OCI-LY1 (cell line): ENCODE data around the gene IFTAP.

ENCODE experiments used
- H2AFZ ChIP-seq: fragments of 200-600 bp; sonication (generic), shearing (Covaris generic); 2 replicates; pipeline ENCODE4 v1.6.0; 2014; ENCODE audit warnings: antibody characterized with exemption, mild to moderate bottlenecking, low read length
- H3F3A ChIP-seq: fragments of 200-600 bp; sonication (generic), shearing (Covaris generic); 2 replicates; pipeline ENCODE4 v1.6.0; 2014; ENCODE audit warnings: mild to moderate bottlenecking, antibody characterized with exemption, low read length, moderate library complexity; ENCODE audit not compliant: insufficient read depth
- H3K27ac ChIP-seq: fragments of 200-600 bp; sonication (generic); 2 replicates; pipeline ENCODE4 v1.5.1; 2014; ENCODE audit warnings: low read length, mixed run types, mild to moderate bottlenecking, low read depth; ENCODE audit not compliant: poor library complexity, severe bottlenecking
- H3K27me3 ChIP-seq: fragments of 200-600 bp; sonication (generic); 2 replicates; pipeline ENCODE4 v1.6.0; 2014; ENCODE audit warnings: antibody characterized with exemption, mild to moderate bottlenecking, low read length, moderate library complexity; ENCODE audit not compliant: insufficient read depth
- H3K36me3 ChIP-seq: fragments of 200-600 bp; sonication (generic); 2 replicates; pipeline ENCODE4 v1.6.1; 2014; ENCODE audit warnings: mild to moderate bottlenecking, antibody characterized with exemption, low read length, moderate library complexity, mixed read lengths; ENCODE audit not compliant: insufficient read depth
- H3K4me1 ChIP-seq: fragments of 200-600 bp; sonication (generic); 2 replicates; pipeline ENCODE4 v1.5.1; 2014; ENCODE audit warnings: mild to moderate bottlenecking, low read length, moderate library complexity; ENCODE audit not compliant: insufficient read depth, severe bottlenecking
- H3K4me2 ChIP-seq: fragments of 200-600 bp; sonication (generic), shearing (Covaris generic); 2 replicates; pipeline ENCODE4 v1.6.1; 2014; ENCODE audit warnings: low read length
- H3K4me3 ChIP-seq: fragments of 200-600 bp; sonication (generic); 2 replicates; pipeline ENCODE4 v1.5.1; 2014; ENCODE audit warnings: low read length, low read depth, mild to moderate bottlenecking, mixed read lengths; ENCODE audit not compliant: poor library complexity, severe bottlenecking
- H3K79me2 ChIP-seq: fragments of 200-600 bp; shearing (Covaris generic); 2 replicates; pipeline ENCODE4 v1.6.1; 2016; ENCODE audit warnings: mixed run types, low read length, mixed read lengths; ENCODE audit not compliant: insufficient read depth
- H3K9ac ChIP-seq: fragments of 200-600 bp; sonication (generic), shearing (Covaris generic); 2 replicates; pipeline ENCODE4 v1.6.1; 2014; ENCODE audit warnings: mild to moderate bottlenecking, low read length, mixed read lengths
- H3K9me2 ChIP-seq: fragments of 200-600 bp; sonication (generic), shearing (Covaris generic); 2 replicates; pipeline ENCODE4 v1.6.1; 2014; ENCODE audit warnings: low read depth, mild to moderate bottlenecking, low read length, mixed read lengths
- H3K9me3 ChIP-seq: fragments of 200-600 bp; shearing (Covaris generic); 2 replicates; pipeline ENCODE4 v1.6.1; 2014; ENCODE audit warnings: low read length, mixed read lengths
- H4K20me1 ChIP-seq: fragments of 200-600 bp; sonication (generic), shearing (Covaris generic); 2 replicates; pipeline ENCODE4 v1.6.0; 2016; ENCODE audit warnings: mild to moderate bottlenecking, low read length; ENCODE audit not compliant: insufficient read depth
- EZH2 ChIP-seq: fragments of 200-600 bp; sonication (generic), shearing (Covaris generic); IDR thresholded peaks from 2 replicates; pipeline ENCODE4 v1.8.0; 2017; ENCODE audit warnings: borderline replicate concordance, mixed run types, mild to moderate bottlenecking, antibody characterized with exemption, low read length, moderate library complexity, mixed read lengths
- TF ChIP-seq, protein P1 (sequence below): fragments of 200-600 bp; sonication (generic), shearing (Covaris generic); IDR thresholded peaks from 2 replicates; pipeline ENCODE4 v1.5.1; 2017; ENCODE audit warnings: mild to moderate bottlenecking, antibody characterized with exemption, low read length, moderate library complexity, mixed read lengths

IFTAP gene

DNA sequence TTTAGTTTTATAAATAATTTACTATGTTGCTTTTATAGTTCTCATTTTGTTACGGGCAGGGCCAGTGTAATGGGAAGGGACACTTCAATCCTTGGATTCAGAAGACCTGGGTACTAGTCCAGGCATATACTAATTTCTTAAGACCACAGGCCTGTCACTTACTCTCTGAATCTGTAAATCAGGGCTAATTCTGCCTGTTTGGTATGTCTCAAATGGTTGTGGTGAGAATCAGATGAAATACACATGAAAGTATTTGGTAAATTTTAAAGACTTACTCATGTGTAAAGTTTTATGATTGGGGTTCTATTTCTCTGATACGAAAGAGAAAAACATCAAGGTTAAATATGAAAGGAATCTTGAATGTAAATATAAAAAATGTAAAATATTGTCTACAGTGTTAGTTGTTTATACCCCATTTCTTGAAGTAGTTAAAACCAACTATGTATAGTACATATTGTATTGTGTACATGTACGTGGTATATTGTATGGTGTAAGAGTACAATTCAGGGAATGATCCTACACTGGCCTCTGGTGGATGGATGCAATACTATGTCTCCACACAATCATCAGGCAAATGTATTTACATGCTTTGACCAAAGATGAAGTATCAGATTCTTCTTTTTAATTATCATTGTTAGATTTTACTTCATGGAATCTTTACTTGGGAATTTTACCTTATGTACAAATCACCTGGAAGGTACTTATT lies 28.3 kb downstream of the IFTAP start:
- no peaks in the 10 kb centered on the region for H3F3A ChIP-seq
- H4K20me1 ChIP-seq, result no peaks in the 10 kb centered on the region
- no peak overlapping the region for H2AFZ ChIP-seq
- peak overlapping the region; percentile 20 for H3K9ac ChIP-seq
- no peaks in the 10 kb centered on the region for H3K36me3 ChIP-seq
- H3K27me3 ChIP-seq, result no peaks in the 10 kb centered on the region
- H3K4me3 ChIP-seq, result no peak overlapping the region
- H3K27ac ChIP-seq, result peak overlapping the region; percentile 97
- TF ChIP-seq, protein P1, sequence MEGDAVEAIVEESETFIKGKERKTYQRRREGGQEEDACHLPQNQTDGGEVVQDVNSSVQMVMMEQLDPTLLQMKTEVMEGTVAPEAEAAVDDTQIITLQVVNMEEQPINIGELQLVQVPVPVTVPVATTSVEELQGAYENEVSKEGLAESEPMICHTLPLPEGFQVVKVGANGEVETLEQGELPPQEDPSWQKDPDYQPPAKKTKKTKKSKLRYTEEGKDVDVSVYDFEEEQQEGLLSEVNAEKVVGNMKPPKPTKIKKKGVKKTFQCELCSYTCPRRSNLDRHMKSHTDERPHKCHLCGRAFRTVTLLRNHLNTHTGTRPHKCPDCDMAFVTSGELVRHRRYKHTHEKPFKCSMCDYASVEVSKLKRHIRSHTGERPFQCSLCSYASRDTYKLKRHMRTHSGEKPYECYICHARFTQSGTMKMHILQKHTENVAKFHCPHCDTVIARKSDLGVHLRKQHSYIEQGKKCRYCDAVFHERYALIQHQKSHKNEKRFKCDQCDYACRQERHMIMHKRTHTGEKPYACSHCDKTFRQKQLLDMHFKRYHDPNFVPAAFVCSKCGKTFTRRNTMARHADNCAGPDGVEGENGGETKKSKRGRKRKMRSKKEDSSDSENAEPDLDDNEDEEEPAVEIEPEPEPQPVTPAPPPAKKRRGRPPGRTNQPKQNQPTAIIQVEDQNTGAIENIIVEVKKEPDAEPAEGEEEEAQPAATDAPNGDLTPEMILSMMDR, result peak; percentile 72
- no peak for TF ChIP-seq EZH2
- no peaks in the 10 kb centered on the region for H3K79me2 ChIP-seq
- peaks cover 92% of the 10 kb centered on the region for H3K4me1 ChIP-seq
- no peaks in the 10 kb centered on the region for H3K9me2 ChIP-seq
- H3K9me3 ChIP-seq, result no peaks in the 10 kb centered on the region
- H3K4me2 ChIP-seq, result no peak overlapping the region

DNA sequence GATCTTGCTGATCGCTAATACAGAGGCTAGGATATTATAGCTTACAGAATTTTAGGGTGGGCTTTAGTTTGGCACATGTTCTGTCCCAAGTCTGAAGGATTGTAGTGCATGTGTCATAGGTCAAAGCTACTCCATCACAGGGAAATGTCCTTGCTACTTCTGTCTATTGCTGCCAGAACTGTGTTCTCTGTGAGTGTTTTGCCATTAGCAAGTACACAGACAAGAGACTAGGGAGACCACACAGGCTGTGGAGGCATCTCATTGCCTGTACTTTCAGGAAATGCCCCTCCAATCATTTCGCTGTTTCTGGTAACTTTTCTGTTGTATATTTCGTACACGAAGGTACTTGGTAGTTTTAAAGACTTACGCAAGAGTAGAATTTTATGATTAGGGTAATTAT lies 29.2 kb downstream of the IFTAP start:
- no peak overlapping the region for H3K4me3 ChIP-seq
- no peaks in the 10 kb centered on the region for H3K9me2 ChIP-seq
- H3K27me3 ChIP-seq, result no peaks in the 10 kb centered on the region
- H2AFZ ChIP-seq, result no peak overlapping the region
- H3K9ac ChIP-seq, result no peak overlapping the region
- no peaks in the 10 kb centered on the region for H3K79me2 ChIP-seq
- H3F3A ChIP-seq, result no peaks in the 10 kb centered on the region
- H3K27ac ChIP-seq, result peak overlapping the region; percentile 45
- TF ChIP-seq, protein P1, result no peak
- TF ChIP-seq EZH2, result no peak
- H3K4me1 ChIP-seq, result peaks cover 83% of the 10 kb centered on the region
- H3K4me2 ChIP-seq, result no peak overlapping the region
- H3K9me3 ChIP-seq, result no peaks in the 10 kb centered on the region
- no peaks in the 10 kb centered on the region for H3K36me3 ChIP-seq
- no peaks in the 10 kb centered on the region for H4K20me1 ChIP-seq

DNA sequence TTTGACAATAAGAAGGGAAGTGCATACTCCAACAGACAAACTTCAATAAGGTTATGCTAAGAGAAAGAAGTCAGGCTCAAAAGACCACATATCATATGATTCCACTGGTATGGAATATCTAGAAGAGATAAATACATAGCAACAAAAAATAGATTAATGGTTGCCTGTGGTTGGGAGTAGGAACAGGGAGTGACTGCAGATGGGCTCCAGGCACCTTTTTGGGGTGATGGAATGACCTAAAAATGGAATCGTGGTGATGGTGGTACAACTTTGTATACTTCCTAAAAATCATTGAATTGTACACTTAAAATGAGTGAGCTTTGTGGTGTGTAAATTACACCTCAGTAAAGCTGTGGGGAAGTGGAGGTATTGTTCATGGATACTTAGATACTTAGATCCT lies 32.7 kb downstream of the IFTAP start:
- no peaks in the 10 kb centered on the region for H3F3A ChIP-seq
- H3K27me3 ChIP-seq, result no peaks in the 10 kb centered on the region
- H3K4me1 ChIP-seq, result peaks cover 75% of the 10 kb centered on the region
- no peaks in the 10 kb centered on the region for H4K20me1 ChIP-seq
- no peaks in the 10 kb centered on the region for H3K36me3 ChIP-seq
- no peaks in the 10 kb centered on the region for H3K79me2 ChIP-seq
- no peak overlapping the region for H3K4me2 ChIP-seq
- TF ChIP-seq, protein P1, result no peak
- TF ChIP-seq EZH2, result no peak
- H3K27ac ChIP-seq, result no peak overlapping the region
- H3K9ac ChIP-seq, result no peak overlapping the region
- H3K9me3 ChIP-seq, result no peaks in the 10 kb centered on the region
- H3K4me3 ChIP-seq, result no peak overlapping the region
- H3K9me2 ChIP-seq, result no peaks in the 10 kb centered on the region
- no peak overlapping the region for H2AFZ ChIP-seq
